Large intestine (tissue), 12 donors: Measurements from ENCODE around the gene SLC9C2. TPM values are rescaled to one million over a fixed set of nuclear protein-coding genes. Genes with fewer than 3 reads are reported as not detected.
"Not testable (repeated sequence)": the region's sequence is repeated elsewhere in the genome, so short reads cannot be mapped to it uniquely, and the experiment has no call there.

ENCODE experiments used
- DNase-seq, 2 donors: peaks; one replicate each; pipeline versions ENCODE4 v3.0.0 to v3.0.0-alpha.2; 2013
- H3K27ac ChIP-seq: one replicate; pipeline ENCODE4 v1.5.1; 2013; ENCODE audit warnings: low read length
- H3K27me3 ChIP-seq: 2 replicates; pipeline ENCODE4 v1.6.1; 2013; ENCODE audit warnings: low read length; ENCODE audit not compliant: control insufficient read depth, insufficient read depth
- H3K36me3 ChIP-seq: 2 replicates; pipeline ENCODE4 v1.6.1; 2013; ENCODE audit warnings: low read length; ENCODE audit not compliant: control insufficient read depth, insufficient read depth
- H3K4me1 ChIP-seq: one replicate; pipeline ENCODE4 v1.6.1; 2013; ENCODE audit warnings: low read length; ENCODE audit not compliant: control insufficient read depth, insufficient read depth
- H3K4me3 ChIP-seq: one replicate; pipeline ENCODE4 v1.5.1; 2013; ENCODE audit warnings: low read length
- H3K9me3 ChIP-seq: one replicate; pipeline ENCODE4 v1.6.1; 2013; ENCODE audit warnings: mild to moderate bottlenecking, low read depth, low read length, moderate library complexity; ENCODE audit not compliant: control insufficient read depth
- WGBS: methylation state at CpG from one replicate; pipeline ENCODE4 v1.1.5; 2013; ENCODE audit warnings: low lambda C conversion rate; ENCODE audit not compliant: insufficient coverage; 5-methylcytosine and 5-hydroxymethylcytosine counted together
- long read RNA-seq, 11 donors: transcript quantifications; one replicate each; lab custom pipeline, GENCODE V29; 2026
- polyA plus RNA-seq: library from polyadenylated mRNA; unstranded; fragments of 120-200 nt; gene quantifications from one replicate; pipeline ENCODE4 v1.2.1, GENCODE V29; 2013

Gene SLC9C2, protein sequence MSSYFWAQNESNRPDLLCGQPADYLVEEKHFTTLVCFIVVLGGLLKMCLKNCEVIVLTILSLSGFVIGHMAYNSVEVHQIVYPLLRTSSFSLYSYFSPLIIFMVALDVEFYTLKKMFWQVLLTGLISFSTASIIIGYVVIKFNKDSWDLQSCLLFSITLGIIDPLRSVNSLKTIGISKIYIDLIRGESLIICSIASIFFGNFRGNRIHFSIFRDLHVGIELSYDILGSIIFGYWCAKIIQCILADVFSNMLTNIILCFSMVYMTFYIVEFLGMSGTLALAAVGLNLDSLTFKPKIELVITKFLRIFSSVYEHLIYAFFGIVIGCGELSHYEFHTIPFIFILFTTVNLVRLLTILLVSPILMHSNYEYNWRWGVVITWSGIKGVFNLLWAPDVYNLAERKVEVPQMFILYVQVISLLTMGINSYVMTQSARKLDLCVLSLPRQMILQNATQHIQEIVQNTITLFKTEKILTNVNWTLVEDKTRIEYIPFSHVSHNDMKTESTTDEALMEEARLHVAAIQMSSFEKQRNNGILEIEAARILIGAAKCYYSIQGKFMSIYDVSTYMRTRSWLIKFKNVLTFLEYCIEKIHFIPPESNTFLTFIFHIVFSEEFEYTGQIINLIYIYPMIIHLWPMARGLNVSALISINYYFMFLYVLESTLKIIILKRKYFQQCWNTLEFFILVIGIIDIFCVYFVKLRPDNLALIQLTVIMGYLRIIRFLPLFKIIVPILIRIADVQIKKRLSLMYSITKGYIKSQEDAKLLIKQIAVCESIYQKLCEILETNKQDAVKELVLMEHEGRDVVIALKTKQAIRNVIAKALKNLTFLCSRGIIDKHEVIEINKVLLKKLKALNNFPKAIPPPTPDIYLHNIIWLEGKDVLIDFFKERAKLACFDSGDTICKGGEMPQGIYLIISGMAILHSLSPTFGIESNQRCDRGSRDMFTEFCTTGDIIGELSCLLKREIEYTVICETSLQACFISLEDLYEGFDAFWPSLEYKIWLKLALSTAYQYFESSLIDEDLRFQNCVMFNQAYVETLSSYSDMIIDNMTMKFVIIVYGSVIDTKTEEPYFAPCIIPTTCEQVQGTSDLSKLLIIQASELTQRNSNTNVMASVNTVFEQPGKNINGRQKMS
- polyA plus RNA-seq = 0.06 TPM
- long read RNA-seq, donor 1 = 0 reads
- long read RNA-seq, donor 2 = 0 reads
- long read RNA-seq, donor 3 = 0 reads
- long read RNA-seq, donor 4 = 0 reads
- long read RNA-seq, donor 5 = 0 reads
- long read RNA-seq, donor 6 = 0 reads
- long read RNA-seq, donor 7 = 0 reads
- long read RNA-seq, donor 8 = 0 reads
- long read RNA-seq, donor 9 = 0 reads
- long read RNA-seq, donor 10 = 0 reads
- long read RNA-seq, donor 11 = 0 reads

DNA sequence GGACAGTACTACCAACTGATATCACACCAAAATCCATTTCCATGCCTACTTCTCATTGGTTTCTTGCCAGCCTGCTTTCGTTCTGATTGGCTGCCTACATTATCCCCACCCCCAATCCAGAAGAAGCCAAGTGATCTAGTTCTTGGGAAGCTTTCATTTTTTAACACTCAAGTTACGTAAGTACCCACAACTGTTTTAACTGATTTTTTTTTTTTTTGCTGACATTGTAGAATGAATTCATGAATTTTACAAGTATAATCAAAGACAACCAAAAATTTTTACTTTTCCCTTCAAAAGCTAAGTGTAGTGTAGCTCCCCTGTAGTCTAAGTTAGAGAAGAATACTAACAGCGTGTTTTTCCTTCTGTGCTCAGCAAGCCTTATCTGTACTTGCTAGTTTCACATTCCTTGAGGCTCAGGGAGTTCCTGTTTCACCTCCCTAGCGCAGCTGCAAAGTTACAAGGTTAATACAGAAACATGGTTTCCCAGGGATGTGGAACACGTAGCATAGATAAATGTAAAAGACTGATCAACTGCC lies at the start of gene SLC9C2:
SLC9C2 (minus strand) TSS at position 17 of the 536 bp plus-strand sequence. CDS start 1,296 bp downstream, outside the sequence.
- DNase-seq = peak; percentile 9 to 61
- WGBS = 93% methylated on average over 2 of the region's 5 CpGs
- H3K9me3 ChIP-seq = no peaks in the 10 kb centered on the region
- no peaks in the 10 kb centered on the region for H3K27me3 ChIP-seq
- H3K4me3 ChIP-seq = no peak within 1 kb of the TSS
- no peaks in the 10 kb centered on the region for H3K36me3 ChIP-seq
- no peak within 1 kb of the TSS for H3K27ac ChIP-seq
- H3K4me1 ChIP-seq = no peaks in the 10 kb centered on the region

DNA sequence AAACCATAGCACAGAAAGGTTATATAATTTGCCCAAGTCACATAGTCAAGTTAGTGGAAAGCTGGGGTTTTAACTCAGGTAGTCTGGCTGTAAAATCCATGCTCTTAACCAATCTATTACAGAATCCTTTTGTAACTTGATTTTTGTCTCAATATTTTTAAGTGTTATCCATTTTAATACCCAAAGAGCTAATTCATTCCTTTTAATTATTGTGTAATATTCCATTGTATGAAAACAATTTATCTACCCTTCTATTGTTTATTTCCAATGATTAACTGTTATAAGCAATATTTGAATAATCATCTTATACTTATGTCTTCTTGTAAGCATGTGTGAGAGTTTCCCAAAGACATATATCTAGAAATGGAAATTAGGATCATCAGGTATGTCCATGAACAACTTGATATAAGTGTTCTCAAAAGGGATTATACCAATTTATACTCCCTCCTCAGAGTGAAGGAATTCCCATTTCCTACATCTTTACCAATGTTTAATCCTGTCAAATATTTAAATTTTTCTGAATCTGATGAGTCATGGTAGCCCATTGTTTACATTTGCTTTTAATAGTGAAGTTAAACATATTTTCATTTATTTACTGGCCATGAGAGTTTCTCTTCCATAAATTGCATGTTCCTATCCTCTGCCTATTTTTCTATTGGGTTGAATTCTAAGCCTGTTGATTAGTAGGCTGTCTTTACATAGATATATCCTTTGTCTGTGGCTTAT lies 46.2 kb upstream of the SLC9C2 start:
- Histone ChIP-seq H3K36me3 (no peaks in the 10 kb centered on the region), H3K4me3 (no peak overlapping the region), H3K9me3 (no peaks in the 10 kb centered on the region), H3K4me1 (no peaks in the 10 kb centered on the region), H3K27me3 (no peaks in the 10 kb centered on the region), H3K27ac (no peak overlapping the region)
- DNase-seq = no peak

DNA sequence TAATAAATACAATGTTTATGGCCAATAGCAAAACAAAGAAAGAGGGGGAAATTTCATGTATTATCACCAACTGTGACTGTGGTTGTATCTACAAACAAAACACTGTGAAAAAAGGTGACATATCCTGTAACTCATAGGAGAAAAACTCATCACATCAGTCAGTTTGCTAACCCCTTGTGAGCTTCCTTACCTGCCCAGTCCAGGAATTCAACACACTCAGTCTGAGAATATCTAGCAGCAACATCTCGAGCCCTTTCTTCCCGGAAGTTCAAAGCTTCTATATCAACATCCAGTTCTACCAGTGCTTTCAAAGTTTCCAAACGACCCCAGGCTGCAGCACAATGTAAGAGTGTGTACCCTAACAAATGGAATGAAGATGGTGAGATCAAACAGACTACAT lies 43.8 kb upstream of the SLC9C2 start:
- H3K9me3 ChIP-seq = no peaks in the 10 kb centered on the region
- no peak for DNase-seq
- no peaks in the 10 kb centered on the region for H3K27me3 ChIP-seq
- no CpG with 5 or more reads among the region's 3 CpGs for WGBS
- H3K4me3 ChIP-seq = no peak overlapping the region
- H3K27ac ChIP-seq = no peak overlapping the region
- no peaks in the 10 kb centered on the region for H3K36me3 ChIP-seq
- H3K4me1 ChIP-seq = no peaks in the 10 kb centered on the region

DNA sequence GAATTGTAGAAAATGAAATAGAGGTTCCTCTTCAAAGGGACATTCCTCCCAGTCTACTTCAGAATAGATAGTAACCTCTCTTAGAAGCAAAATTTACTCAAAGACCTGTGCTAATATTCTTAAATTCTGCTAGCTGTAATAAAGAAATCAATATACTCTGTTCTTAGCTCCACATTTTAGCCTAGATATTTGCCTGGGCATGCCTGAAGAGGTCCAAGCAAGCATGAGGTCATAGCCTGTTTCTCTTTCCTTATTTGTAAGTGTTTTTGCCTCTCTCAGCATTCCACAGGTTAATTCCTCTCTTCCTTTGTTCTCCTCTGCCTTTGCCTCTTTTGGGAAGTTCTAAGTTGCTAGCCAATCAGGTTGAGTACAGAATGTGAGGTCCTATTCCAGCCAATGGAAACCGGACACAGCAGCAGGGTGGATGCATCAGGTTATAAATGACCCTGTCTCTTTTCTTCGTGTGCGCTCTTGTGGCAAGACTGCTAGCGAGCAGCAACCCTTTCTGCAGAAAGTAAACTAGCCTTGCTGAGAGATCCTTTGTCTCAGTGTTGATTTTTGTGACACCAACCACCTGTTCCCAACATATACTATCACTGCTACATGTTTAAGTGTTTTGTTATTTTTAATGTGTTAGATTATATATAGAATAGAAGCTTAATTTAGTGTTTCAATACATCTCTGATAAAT lies 39.7 kb upstream of the SLC9C2 start:
- DNase-seq, H3K27me3 ChIP-seq, H3K36me3 ChIP-seq, H3K4me1 ChIP-seq, H3K9me3 ChIP-seq, H3K4me3 ChIP-seq, H3K27ac ChIP-seq: not testable (repeated sequence)
- WGBS = no CpG with 5 or more reads among the region's 4 CpGs

DNA sequence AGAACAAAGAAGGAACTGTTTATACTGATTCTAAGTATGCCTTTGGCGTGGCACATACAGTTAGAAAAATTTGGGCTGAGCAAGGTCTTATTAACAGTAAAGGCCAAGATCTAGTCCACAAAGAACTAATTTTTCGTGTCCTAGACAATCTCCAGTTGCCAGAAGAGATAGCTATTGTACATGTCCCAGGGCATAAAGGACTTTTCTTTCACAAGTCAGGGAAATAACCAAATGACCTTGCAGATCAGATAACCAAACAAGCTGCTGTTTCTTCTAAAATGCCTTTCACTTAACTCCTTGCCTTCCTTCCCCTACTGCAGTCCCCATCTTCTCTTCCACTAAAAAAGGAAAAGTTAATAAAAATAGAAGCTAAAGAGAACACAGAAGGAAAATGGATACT lies 36.2 kb upstream of the SLC9C2 start:
- Histone ChIP-seq H3K9me3 (no peaks in the 10 kb centered on the region), H3K4me1 (no peaks in the 10 kb centered on the region), H3K4me3 (no peak overlapping the region), H3K27me3 (no peaks in the 10 kb centered on the region), H3K36me3 (no peaks in the 10 kb centered on the region), H3K27ac (no peak overlapping the region)
- WGBS = 40% methylated on average over 1 of the region's 2 CpGs
- DNase-seq = no peak

DNA sequence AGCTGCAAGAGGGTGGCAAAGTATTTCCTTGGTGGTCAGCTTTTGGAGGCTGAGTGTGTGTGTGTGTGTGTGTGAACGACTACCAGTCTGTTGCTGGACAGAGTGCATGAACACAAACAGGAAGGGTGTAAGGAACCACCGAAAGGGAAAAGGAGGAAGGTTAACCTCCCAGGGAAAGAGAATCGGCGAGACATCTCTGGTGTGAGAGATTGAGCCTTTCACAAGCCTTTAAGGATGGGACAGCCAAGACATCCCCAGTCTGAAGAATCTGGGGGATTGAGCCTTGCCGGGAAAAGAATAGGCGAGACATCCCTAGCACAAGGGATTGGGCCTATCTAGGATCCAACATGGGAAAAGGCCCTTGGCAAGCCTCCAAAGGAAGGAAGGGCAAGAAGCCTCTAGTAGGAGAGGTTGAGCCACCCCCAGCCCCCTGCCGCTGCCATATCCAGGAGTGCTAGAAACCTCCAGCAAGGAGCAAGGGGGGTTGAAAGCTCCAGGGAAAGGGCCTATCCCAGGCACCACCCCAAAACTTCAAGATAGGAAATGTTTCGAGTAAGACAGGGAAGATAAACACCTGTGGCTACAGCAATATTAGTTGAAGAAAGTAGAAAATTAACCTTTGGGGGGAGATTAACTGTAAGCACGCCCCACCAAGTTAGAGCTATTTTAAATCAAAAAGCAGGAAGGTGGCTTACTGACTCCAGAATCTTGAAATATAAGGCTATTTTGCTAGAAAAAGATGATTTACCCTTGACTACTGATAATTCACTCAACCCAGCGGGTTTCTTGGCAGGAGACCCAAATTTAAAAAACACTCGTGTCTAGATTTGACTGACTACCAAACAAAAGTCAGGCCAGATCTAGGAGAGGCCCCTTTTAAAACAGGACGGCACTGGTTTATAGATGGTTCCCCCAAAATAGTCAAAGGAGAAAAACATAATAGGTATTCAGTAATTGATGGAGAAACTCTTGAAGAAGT lies 35.5 kb upstream of the SLC9C2 start:
- H3K27me3 ChIP-seq = no peaks in the 10 kb centered on the region
- H3K9me3 ChIP-seq = no peaks in the 10 kb centered on the region
- H3K27ac ChIP-seq = no peak overlapping the region
- no peaks in the 10 kb centered on the region for H3K4me1 ChIP-seq
- no peak overlapping the region for H3K4me3 ChIP-seq
- H3K36me3 ChIP-seq = no peaks in the 10 kb centered on the region
- 80% methylated on average over 2 of the region's 12 CpGs for WGBS
- no peak for DNase-seq

DNA sequence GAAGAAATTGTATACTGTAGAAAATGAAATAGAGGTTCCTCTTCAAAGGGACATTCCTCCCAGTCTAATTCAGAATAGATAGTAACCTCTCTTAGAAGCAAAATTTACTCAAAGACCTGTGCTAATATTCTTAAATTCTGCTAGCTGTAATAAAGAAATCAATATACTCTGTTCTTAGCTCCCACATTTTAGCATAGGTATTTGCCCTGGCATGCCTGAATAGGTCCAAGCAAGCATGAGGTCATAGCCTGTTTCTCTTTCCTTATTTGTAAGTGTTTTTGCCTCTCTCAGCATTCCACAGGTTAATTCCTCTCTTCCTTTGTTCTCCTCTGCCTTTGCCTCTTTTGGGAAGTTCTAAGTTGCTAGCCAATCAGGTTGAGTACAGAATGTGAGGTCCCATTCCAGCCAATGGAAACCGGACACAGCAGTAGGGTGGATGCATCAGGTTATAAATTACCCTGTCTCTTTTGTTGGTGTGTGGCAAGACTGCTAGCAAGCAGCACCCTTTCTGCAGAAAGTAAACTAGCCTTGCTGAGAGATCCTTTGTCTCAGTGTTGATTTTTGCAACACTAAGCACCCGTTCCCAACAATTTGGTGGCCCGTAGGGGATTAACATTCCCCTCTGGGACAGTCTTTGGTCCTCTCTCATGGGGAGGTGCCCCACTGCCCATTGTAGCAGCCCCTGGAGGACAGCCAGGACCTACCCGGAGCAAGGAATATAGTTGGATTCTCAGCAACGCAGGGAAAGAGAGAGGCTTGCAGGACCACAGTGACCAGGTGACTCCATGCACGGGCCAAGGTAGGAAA lies 34.6 kb upstream of the SLC9C2 start:
- not testable (repeated sequence) for DNase-seq, H3K4me3 ChIP-seq, H3K4me1 ChIP-seq, H3K36me3 ChIP-seq, H3K9me3 ChIP-seq, H3K27me3 ChIP-seq, H3K27ac ChIP-seq
- no CpG with 5 or more reads among the region's 6 CpGs for WGBS

DNA sequence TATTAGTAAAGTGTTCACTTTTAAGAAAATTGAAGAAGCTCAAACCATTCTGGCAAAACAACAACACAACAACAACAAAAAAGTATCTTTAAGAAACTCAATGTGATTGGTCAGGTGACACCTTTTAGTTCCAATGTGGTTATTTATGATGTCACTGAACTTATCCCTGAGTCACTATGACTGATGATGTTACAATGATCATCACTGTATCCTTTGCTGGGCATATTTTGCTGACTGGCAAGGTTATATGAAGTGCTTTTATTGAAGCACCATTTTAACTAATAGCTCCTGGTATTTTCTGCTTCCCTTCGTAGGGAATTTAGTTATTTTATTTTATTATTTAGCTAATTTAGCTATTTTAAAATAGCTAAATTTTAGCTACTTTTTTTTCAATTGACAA lies 32.2 kb upstream of the SLC9C2 start, which contains the start of gene TEX50:
TEX50 (plus strand) TSS at position 223 of the 400 bp plus-strand sequence. CDS start 184 bp downstream, outside the sequence.
- no peak within 1 kb of the TSS for H3K27ac ChIP-seq
- H3K9me3 ChIP-seq = no peaks in the 10 kb centered on the region
- 100% methylated on average over 1 of the region's 1 CpG for WGBS
- DNase-seq = no peak
- no peaks in the 10 kb centered on the region for H3K27me3 ChIP-seq
- no peaks in the 10 kb centered on the region for H3K4me1 ChIP-seq
- H3K4me3 ChIP-seq = no peak within 1 kb of the TSS
- no peaks in the 10 kb centered on the region for H3K36me3 ChIP-seq
